Colonic mucosa (tissue), 4 donors: ENCODE data around the gene CIDEB. TPM values are rescaled to one million over a fixed set of nuclear protein-coding genes. Genes with fewer than 3 reads are reported as not detected.

Source experiments
- DNase-seq: peaks from one replicate; pipeline ENCODE4 v3.0.0-alpha.2; 2020
- H3K27ac ChIP-seq: fragments of 200-600 bp; one replicate; pipeline ENCODE4 v1.8.0; 2021
- H3K27me3 ChIP-seq: fragments of 200-600 bp; one replicate; pipeline ENCODE4 v1.8.0; 2021
- H3K36me3 ChIP-seq: fragments of 200-600 bp; one replicate; pipeline ENCODE4 v1.8.0; 2021
- H3K4me1 ChIP-seq: fragments of 200-600 bp; one replicate; pipeline ENCODE4 v1.8.0; 2021; ENCODE audit warnings: mild to moderate bottlenecking
- H3K4me3 ChIP-seq: fragments of 200-600 bp; one replicate; pipeline ENCODE4 v1.8.0; 2021
- H3K9ac ChIP-seq, 2 donors: one replicate each; pipeline ENCODE4 v1.7.0; 2013; ENCODE audit warnings: control low read depth in 2 of 2, low read depth in 2 of 2, low read length in 2 of 2
- H3K9me3 ChIP-seq: fragments of 200-600 bp; one replicate; pipeline ENCODE4 v1.8.0; 2021
- intact Hi-C: fragments of 100-400 bp; cut with DNase I; formaldehyde crosslinking; loops from one replicate; pipeline ENCODE4 v1.14.1; 2022
- total RNA-seq, 2 donors: library from RNA; stranded (reverse); fragmentation: NEBNext Ultra II Directional in 1 of 2; extraction: Animal tissue kit (Norgen Biotek cat#: 25700) in 1 of 2; gene quantifications; one replicate each; pipeline ENCODE4 v1.2.1, GENCODE V29; 2021
- TF ChIP-seq, protein P1 (sequence below): fragments of 200-600 bp; IDR thresholded peaks from one replicate; pipeline ENCODE4 v1.8.0; 2022; ENCODE audit warnings: antibody characterized with exemption, mild to moderate bottlenecking
- donor health status: healthy.
- donor health status: DM: no; HTN: no; CAD: no.
- donor health status: DM: no; HTN: no; CAD: no.

Gene CIDEB
- total RNA-seq, 2 donors from 2014 or later = 7.7 to 12.9 TPM

DNA sequence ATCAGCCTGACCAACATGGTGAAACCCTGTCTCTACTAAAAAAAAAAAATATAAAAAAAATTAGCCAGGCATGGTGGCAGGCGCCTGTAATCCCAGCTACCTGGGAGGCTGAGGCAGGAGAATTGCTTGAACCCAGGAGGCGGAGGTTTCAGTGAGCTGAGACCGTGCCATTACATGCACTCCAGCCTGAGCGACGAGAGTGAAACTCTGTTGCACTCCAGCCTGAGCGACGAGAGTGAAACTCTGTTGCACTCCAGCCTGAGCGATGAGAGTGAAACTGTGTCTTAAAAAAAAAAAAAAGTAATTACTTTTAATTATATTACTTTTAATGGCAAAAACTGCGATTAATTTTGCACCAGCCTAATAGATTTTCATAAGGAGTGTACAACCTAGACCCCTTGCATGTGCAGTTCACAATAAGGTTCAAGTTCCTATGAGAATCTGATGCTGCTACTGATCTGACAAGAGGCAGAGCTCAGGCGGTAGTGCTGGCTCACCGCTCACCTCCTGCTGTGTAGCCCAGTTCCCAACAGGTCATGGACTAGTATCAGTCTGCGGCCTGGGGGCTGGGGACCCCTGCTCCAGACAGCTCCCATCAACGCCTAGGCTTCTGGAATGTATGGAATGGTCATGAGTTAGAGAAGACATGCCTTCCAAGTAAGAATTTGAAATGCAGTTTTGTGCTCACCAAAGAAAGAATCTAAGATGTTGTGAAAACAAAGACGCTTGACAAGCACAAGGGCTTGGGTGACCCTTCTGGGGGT, 13.6 kb upstream of the CIDEB start:
- Histone ChIP-seq H3K9ac (no peak overlapping the region), H3K4me1 (peaks cover under 1% of the 10 kb centered on the region), H3K9me3 (no peaks in the 10 kb centered on the region), H3K27ac (no peak overlapping the region), H3K27me3 (no peaks in the 10 kb centered on the region), H3K4me3 (no peak overlapping the region), H3K36me3 (no peaks in the 10 kb centered on the region)
- intact Hi-C loops = no loop called here
- TF ChIP-seq, protein P1, sequence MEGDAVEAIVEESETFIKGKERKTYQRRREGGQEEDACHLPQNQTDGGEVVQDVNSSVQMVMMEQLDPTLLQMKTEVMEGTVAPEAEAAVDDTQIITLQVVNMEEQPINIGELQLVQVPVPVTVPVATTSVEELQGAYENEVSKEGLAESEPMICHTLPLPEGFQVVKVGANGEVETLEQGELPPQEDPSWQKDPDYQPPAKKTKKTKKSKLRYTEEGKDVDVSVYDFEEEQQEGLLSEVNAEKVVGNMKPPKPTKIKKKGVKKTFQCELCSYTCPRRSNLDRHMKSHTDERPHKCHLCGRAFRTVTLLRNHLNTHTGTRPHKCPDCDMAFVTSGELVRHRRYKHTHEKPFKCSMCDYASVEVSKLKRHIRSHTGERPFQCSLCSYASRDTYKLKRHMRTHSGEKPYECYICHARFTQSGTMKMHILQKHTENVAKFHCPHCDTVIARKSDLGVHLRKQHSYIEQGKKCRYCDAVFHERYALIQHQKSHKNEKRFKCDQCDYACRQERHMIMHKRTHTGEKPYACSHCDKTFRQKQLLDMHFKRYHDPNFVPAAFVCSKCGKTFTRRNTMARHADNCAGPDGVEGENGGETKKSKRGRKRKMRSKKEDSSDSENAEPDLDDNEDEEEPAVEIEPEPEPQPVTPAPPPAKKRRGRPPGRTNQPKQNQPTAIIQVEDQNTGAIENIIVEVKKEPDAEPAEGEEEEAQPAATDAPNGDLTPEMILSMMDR = no peak
- DNase-seq = no peak

DNA sequence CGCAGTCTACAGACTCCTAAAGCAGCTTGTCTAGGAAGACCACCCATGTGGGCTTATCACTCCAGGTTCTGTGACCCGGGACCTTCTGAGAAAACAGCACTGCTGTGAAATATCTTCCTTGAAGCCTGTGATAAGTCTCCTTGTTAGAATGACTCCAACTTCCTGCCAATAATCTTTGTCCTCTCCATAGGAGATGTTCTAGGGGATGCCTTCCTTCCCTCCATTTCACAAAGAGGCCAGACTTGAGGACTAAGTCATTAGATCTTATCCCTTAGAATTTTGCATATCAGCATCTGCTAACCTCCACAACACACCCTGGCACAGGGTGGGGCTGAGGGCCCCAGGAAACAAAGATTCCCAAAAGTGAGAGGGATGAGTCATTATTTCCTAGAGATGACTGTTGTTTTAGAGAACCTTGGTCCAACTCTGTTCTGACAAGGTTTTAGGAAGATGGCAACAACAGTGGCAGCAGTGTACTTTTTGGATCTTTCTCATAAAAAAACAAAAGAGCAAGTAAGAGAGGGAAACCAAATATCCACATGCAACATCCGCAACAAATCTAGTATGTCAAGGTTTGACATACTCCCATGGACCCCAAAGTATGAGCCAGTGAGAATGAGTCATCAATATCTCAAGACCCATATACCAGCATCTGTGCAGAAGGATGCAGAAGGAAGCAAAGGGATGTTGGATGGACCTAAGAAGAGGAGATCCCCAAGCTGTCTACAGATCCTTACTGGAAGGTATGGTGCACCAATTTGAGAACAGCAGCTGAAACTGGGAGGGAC, 9.6 kb upstream of the CIDEB start:
- H3K27me3 ChIP-seq = no peaks in the 10 kb centered on the region
- H3K4me3 ChIP-seq = no peak overlapping the region
- no peak overlapping the region for H3K9ac ChIP-seq
- H3K4me1 ChIP-seq = peaks cover 5% of the 10 kb centered on the region
- DNase-seq = no peak
- no peak overlapping the region for H3K27ac ChIP-seq
- TF ChIP-seq, protein P1 = no peak
- no peaks in the 10 kb centered on the region for H3K36me3 ChIP-seq
- intact Hi-C loops = no loop called here
- H3K9me3 ChIP-seq = no peaks in the 10 kb centered on the region

DNA sequence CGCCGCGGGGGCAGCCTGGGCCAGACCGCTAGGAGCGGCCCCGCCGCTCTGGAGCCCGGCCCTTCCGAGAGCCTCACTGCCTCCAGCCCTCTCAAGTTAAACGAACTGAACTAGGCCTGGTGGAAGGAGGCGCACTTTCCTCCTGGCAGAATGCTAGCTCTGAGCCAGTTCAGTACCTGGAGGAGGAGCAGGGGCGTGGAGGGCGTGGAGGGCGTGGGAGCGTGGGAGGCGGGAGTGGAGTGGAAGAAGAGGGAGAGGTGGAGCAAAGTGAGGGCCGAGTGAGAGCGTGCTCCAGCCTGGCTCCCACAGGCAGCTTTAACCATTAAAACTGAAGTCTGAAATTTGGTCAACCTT, 8.8 kb upstream of the CIDEB start:
- Histone ChIP-seq H3K9ac (no peak overlapping the region), H3K4me3 (peak overlapping the region; percentile 2), H3K4me1 (peaks cover 5% of the 10 kb centered on the region), H3K9me3 (no peaks in the 10 kb centered on the region), H3K36me3 (no peaks in the 10 kb centered on the region), H3K27ac (no peak overlapping the region), H3K27me3 (no peaks in the 10 kb centered on the region)
- intact Hi-C loops = no loop called here
- DNase-seq = no peak
- TF ChIP-seq, protein P1 = no peak

DNA sequence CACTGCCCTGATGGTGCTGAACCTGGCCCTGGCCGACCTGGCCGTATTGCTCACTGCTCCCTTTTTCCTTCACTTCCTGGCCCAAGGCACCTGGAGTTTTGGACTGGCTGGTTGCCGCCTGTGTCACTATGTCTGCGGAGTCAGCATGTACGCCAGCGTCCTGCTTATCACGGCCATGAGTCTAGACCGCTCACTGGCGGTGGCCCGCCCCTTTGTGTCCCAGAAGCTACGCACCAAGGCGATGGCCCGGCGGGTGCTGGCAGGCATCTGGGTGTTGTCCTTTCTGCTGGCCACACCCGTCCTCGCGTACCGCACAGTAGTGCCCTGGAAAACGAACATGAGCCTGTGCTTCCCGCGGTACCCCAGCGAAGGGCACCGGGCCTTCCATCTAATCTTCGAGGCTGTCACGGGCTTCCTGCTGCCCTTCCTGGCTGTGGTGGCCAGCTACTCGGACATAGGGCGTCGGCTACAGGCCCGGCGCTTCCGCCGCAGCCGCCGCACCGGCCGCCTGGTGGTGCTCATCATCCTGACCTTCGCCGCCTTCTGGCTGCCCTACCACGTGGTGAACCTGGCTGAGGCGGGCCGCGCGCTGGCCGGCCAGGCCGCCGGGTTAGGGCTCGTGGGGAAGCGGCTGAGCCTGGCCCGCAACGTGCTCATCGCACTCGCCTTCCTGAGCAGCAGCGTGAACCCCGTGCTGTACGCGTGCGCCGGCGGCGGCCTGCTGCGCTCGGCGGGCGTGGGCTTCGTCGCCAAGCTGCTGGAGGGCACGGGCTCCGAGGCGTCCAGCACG, 8.2 kb upstream of the CIDEB start:
- intact Hi-C loops = no loop called here
- H3K27me3 ChIP-seq = no peaks in the 10 kb centered on the region
- peak; percentile 73 for DNase-seq
- peak overlapping the region in 1 of 2 donors; percentile 23 for H3K9ac ChIP-seq
- H3K4me1 ChIP-seq = peaks cover 5% of the 10 kb centered on the region
- H3K4me3 ChIP-seq = peak overlapping the region; percentile 2
- peak overlapping the region; percentile 42 for H3K27ac ChIP-seq
- no peaks in the 10 kb centered on the region for H3K36me3 ChIP-seq
- TF ChIP-seq, protein P1 = peak; percentile 19
- H3K9me3 ChIP-seq = no peaks in the 10 kb centered on the region

DNA sequence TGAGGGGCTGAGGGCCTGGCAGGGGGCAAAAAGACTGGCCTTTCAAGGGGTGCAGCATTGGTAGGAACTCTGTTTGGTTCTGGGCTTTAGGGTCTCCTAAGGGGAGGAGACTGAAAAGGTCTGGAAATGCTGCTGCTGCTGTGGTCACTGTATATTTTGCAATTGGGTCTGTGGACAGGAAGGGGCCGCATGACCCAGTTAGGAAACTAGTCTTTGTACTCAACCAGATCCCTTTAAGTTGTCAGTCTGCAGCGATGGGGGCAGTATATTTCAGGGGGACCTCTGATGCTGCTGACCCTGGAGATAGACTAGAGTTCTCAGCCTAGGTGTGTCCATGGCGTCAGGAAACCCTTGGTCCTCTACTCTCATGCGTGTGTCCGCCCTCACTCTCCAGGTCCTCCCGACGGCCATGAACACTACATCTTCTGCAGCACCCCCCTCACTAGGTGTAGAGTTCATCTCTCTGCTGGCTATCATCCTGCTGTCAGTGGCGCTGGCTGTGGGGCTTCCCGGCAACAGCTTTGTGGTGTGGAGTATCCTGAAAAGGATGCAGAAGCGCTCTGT, 7.5 kb upstream of the CIDEB start:
- peak overlapping the region; percentile 2 for H3K4me3 ChIP-seq
- H3K27ac ChIP-seq = no peak overlapping the region
- intact Hi-C loops = no loop called here
- H3K9ac ChIP-seq = peak overlapping the region in 1 of 2 donors; percentile 23
- H3K27me3 ChIP-seq = no peaks in the 10 kb centered on the region
- H3K4me1 ChIP-seq = peaks cover 6% of the 10 kb centered on the region
- TF ChIP-seq, protein P1 = no peak
- H3K36me3 ChIP-seq = no peaks in the 10 kb centered on the region
- H3K9me3 ChIP-seq = no peaks in the 10 kb centered on the region
- no peak for DNase-seq
